Spleen (tissue), 11 donors: Measurements from ENCODE around the gene BBX. TPM values are rescaled to one million over a fixed set of nuclear protein-coding genes. Genes with fewer than 3 reads are reported as not detected.

Source experiments
- DNase-seq: peaks from one replicate; pipeline ENCODE4 v3.0.0-alpha.2; 2020
- H3K27ac ChIP-seq, 8 donors: fragments of 200-600 bp; sonication (generic) in 7 of 8; 1 replicate in 4 of 8; 2 replicates in 4 of 8; pipeline versions ENCODE4 v1.5.0 to v1.8.0; 2016 to 2021; ENCODE audit warnings: inconsistent platforms in 4 of 8, mild to moderate bottlenecking in 4 of 8, moderate library complexity in 1 of 8
- H3K27me3 ChIP-seq, 7 donors: fragments of 200-600 bp; sonication (generic) in 6 of 7; replicated peaks in 1 of 7; 1 replicate in 4 of 7; 2 replicates in 3 of 7; pipeline versions ENCODE4 v1.5.0 to v1.8.0; 2016 to 2021; ENCODE audit warnings: inconsistent platforms in 3 of 7, mild to moderate bottlenecking in 1 of 7
- H3K36me3 ChIP-seq, 6 donors: fragments of 200-600 bp; sonication (generic) in 5 of 6; 1 replicate in 4 of 6; 2 replicates in 2 of 6; pipeline versions ENCODE4 v1.5.0 to v1.8.0; 2016 to 2021; ENCODE audit warnings: inconsistent platforms in 2 of 6
- H3K4me1 ChIP-seq, 6 donors: fragments of 200-600 bp; sonication (generic) in 5 of 6; 1 replicate in 3 of 6; 2 replicates in 3 of 6; pipeline versions ENCODE4 v1.5.0 to v1.8.0; 2016 to 2021; ENCODE audit warnings: inconsistent platforms in 3 of 6
- H3K4me3 ChIP-seq, 8 donors: fragments of 200-600 bp; sonication (generic) in 7 of 8; 1 replicate in 4 of 8; 2 replicates in 4 of 8; pipeline versions ENCODE4 v1.5.0 to v1.8.0; 2016 to 2021; ENCODE audit warnings: inconsistent platforms in 4 of 8, mild to moderate bottlenecking in 4 of 8, moderate library complexity in 2 of 8
- H3K9me3 ChIP-seq, 8 donors: fragments of 200-600 bp; sonication (generic) in 7 of 8; 1 replicate in 4 of 8; 2 replicates in 4 of 8; pipeline versions ENCODE4 v1.5.0 to v1.8.0; 2016 to 2021; ENCODE audit warnings: inconsistent platforms in 4 of 8
- CTCF ChIP-seq, 11 experiments: fragments of 200-600 bp in 7 of 11; fragments of 450-650 bp in 4 of 11; sonication (generic) in 4 of 11; IDR thresholded peaks in 8 of 11; conservative IDR thresholded peaks in 3 of 11; 1 replicate in 7 of 11; 2 replicates in 4 of 11; pipeline versions ENCODE4 v1.4.0 to v1.8.0; 2016 to 2021; ENCODE audit warnings: antibody characterized with exemption in 11 of 11, inconsistent platforms in 4 of 11, mild to moderate bottlenecking in 1 of 11
- POLR2A ChIP-seq, 3 donors: fragments of 450-650 bp; IDR thresholded peaks; one replicate each; pipeline ENCODE4 v1.5.1; 2017; ENCODE audit warnings: antibody characterized with exemption in 3 of 3, mild to moderate bottlenecking in 1 of 3
- POLR2AphosphoS5 ChIP-seq, 3 donors: sonication (generic); formaldehyde crosslinking; IDR thresholded peaks; one replicate each; pipeline ENCODE4 v1.5.1; 2017; ENCODE audit warnings: antibody characterized with exemption in 3 of 3
- WGBS, 5 donors: extraction: QIAGEN DNeasy Blood & Tissue Kit in 3 of 5; methylation state at CpG; one replicate each; pipeline versions ENCODE4 v1.1.5 to v1.1.7; 2013 to 2018; 5-methylcytosine and 5-hydroxymethylcytosine counted together
- intact Hi-C: fragments of 100-400 bp; cut with DNase I; formaldehyde crosslinking; loops from one replicate; pipeline ENCODE4 v1.15.0; 2023; ENCODE audit warnings: low total_unique reads
- polyA plus RNA-seq, 3 donors: library from polyadenylated mRNA; stranded (reverse); fragments of 200-250 nt; gene quantifications; one replicate each; pipeline ENCODE4 v1.2.1, GENCODE V29; 2013
- total RNA-seq, 7 donors: library from RNA; depleted of rRNA in 3 of 7; stranded (reverse); fragments of >200 nt in 3 of 7; fragmentation: NEBNext Ultra II Directional in 4 of 7; extraction: Animal tissue kit (Norgen Biotek cat#: 25700) in 4 of 7; gene quantifications; one replicate each; pipeline versions ENCODE4 v1.1.0 to v1.2.1, GENCODE V29; 2016 to 2021
- donor health status: healthy with polysubstance abuse.
- donor health status: DM: no; HTN: no; CAD: no; lungs with moderate emphysema.
- donor health status: DM: no; HTN: no; CAD: no.
- donor health status: Bipolar disorder and iron deficiency.
- donor health status: healthy.
- donor health status: DM: no; HTN: no; CAD: no.
- donor health status: DM: yes; HTN: yes; CAD: no.

Gene BBX
- total and polyA plus RNA-seq, 10 donors, result 5.1 to 98.5 (median 74.6) TPM

GRCh38 chr3:107524326-107524840, 1.6 kb downstream of the BBX start:
- Histone ChIP-seq H3K4me3 (peak overlapping the region; percentile 73 to 93 (median 82)), H3K27ac (peak overlapping the region; percentile 92 to 99 (median 97)), H3K27me3 (no peaks in the 10 kb centered on the region), H3K36me3 (no peaks in the 10 kb centered on the region), H3K4me1 (peaks cover 0 to 58% (median 32%) of the 10 kb centered on the region in 6 donors), H3K9me3 (no peaks in the 10 kb centered on the region)
- TF ChIP-seq POLR2AphosphoS5 (IDR thresholded peaks at IDR 0.05), result no peak
- no peak for TF ChIP-seq CTCF (IDR thresholded peaks at IDR 0.05 in 8 of 11, conservative IDR thresholded peaks at IDR 0.05 in 3 of 11)
- no peak for TF ChIP-seq POLR2A (IDR thresholded peaks at IDR 0.05)
- intact Hi-C loops, result no loop called here
- 0 to 2% (median 0%) methylated on average over 17 to 18 of the region's 18 CpGs for WGBS, 5 donors
- DNase-seq, result no peak

- Histone ChIP-seq H3K27ac (peak overlapping the region; percentile 62 to 99 (median 97)), H3K9me3 (no peaks in the 10 kb centered on the region), H3K4me3 (peak overlapping the region; percentile 73 to 93 (median 82)), H3K36me3 (no peaks in the 10 kb centered on the region), H3K27me3 (no peaks in the 10 kb centered on the region), H3K4me1 (peaks cover 0 to 61% (median 32%) of the 10 kb centered on the region in 6 donors)
- intact Hi-C loops, result loop anchor here (5.0 kb wide), 1 partner anchor 93 kb away; no protein-coding TSS in a partner anchor
- peak in 2 of 3 donors; percentile 42 to 63 for TF ChIP-seq POLR2AphosphoS5 (IDR thresholded peaks at IDR 0.05)
- no peak for TF ChIP-seq CTCF (IDR thresholded peaks at IDR 0.05 in 8 of 11, conservative IDR thresholded peaks at IDR 0.05 in 3 of 11)
- 0 to 2% (median 1%) methylated on average over 22 to 70 of the region's 70 CpGs for WGBS, 5 donors
- peak; percentile 90 for DNase-seq
These were observed 2.3 kb downstream of the BBX start for GRCh38 chr3:107524841-107525643.

GRCh38 chr3:107525644-107526305, 3.0 kb downstream of the BBX start:
- 0 to 5% (median 3%) methylated on average over 22 to 28 of the region's 28 CpGs for WGBS, 5 donors
- peak in 1 of 3 donors; percentile 34 for TF ChIP-seq POLR2AphosphoS5 (IDR thresholded peaks at IDR 0.05)
- TF ChIP-seq CTCF (IDR thresholded peaks at IDR 0.05 in 8 of 11, conservative IDR thresholded peaks at IDR 0.05 in 3 of 11), result no peak
- no peaks in the 10 kb centered on the region for H3K9me3 ChIP-seq
- H3K36me3 ChIP-seq, result no peaks in the 10 kb centered on the region
- H3K27ac ChIP-seq, result peak overlapping the region; percentile 62 to 99 (median 97)
- peak; percentile 86 for DNase-seq
- H3K4me3 ChIP-seq, result peak overlapping the region; percentile 73 to 93 (median 82)
- no peaks in the 10 kb centered on the region for H3K27me3 ChIP-seq
- intact Hi-C loops, result loop anchor here (5.0 kb wide), 1 partner anchor 93 kb away; no protein-coding TSS in a partner anchor
- peaks cover 0 to 61% (median 32%) of the 10 kb centered on the region in 6 donors for H3K4me1 ChIP-seq
